B cell (primary cell): Measurements from ENCODE around the gene SAT1. TPM values are rescaled to one million over a fixed set of nuclear protein-coding genes. Genes with fewer than 3 reads are reported as not detected.
"Not testable (repeated sequence)": the region's sequence is repeated elsewhere in the genome, so short reads cannot be mapped to it uniquely, and the experiment has no call there.

ENCODE experiments used
- ATAC-seq: fragments of 200-7000 bp; cut with Tn5 transposase; one replicate; pipeline ENCODE4 v1.10.0; 2021; ENCODE audit warnings: low read depth, mild to moderate bottlenecking, moderate number of reproducible peaks, moderate library complexity
- CTCF ChIA-PET: fragments of 350-600 bp; sonication (Branson Sonifier 250); formaldehyde crosslinking; loops from one replicate; lab custom pipeline; 2021; ENCODE audit warnings: antibody characterized with exemption, inconsistent platforms; lab: Charles Lee
- POLR2A ChIA-PET: fragments of 350-600 bp; sonication (Branson Sonifier 250); formaldehyde crosslinking; loops from one replicate; lab custom pipeline; 2021; ENCODE audit warnings: antibody characterized with exemption; lab: Charles Lee
- DNase-seq: peaks from one replicate; pipeline ENCODE4 v3.0.0; 2013
- H2AFZ ChIP-seq: 2 replicates; pipeline ENCODE4 v1.6.1; 2012; ENCODE audit warnings: mild to moderate bottlenecking, low read depth, low read length; ENCODE audit not compliant: insufficient read depth, poor library complexity, severe bottlenecking
- H3K27ac ChIP-seq, 2 donors: 1 replicate in 1 of 2; 2 replicates in 1 of 2; pipeline ENCODE4 v1.5.1; 2012 to 2013; ENCODE audit warnings: low read length in 2 of 2, mild to moderate bottlenecking in 2 of 2, moderate library complexity in 1 of 2
- H3K27me3 ChIP-seq, 4 experiments: fragments of 200-600 bp in 1 of 4; sonication (generic) in 1 of 4; replicated peaks in 1 of 4; 1 replicate in 2 of 4; 2 replicates in 2 of 4; pipeline versions ENCODE4 v1.6.1 to v1.7.0; 2013 to 2016; ENCODE audit warnings: low read length in 3 of 4, mild to moderate bottlenecking in 2 of 4, mixed read lengths in 1 of 4, moderate library complexity in 1 of 4; ENCODE audit not compliant: insufficient read depth in 4 of 4, control insufficient read depth in 3 of 4; ENCODE audit errors: control extremely low read depth in 1 of 4
- H3K36me3 ChIP-seq, 2 experiments: replicated peaks in 1 of 2; 1 replicate in 1 of 2; 2 replicates in 1 of 2; pipeline versions ENCODE4 v1.6.1 to v1.7.1; 2013; ENCODE audit warnings: low read length in 1 of 2; ENCODE audit not compliant: insufficient read depth in 2 of 2, control insufficient read depth in 1 of 2; ENCODE audit errors: control extremely low read depth in 1 of 2, extremely low read depth in 1 of 2
- H3K4me1 ChIP-seq, 2 donors: fragments of 200-600 bp in 1 of 2; sonication (generic) in 1 of 2; 1 replicate in 1 of 2; 2 replicates in 1 of 2; pipeline versions ENCODE4 v1.5.1 to v1.6.1; 2013 to 2017; ENCODE audit warnings: low read length in 2 of 2; ENCODE audit not compliant: control insufficient read depth in 2 of 2, insufficient read depth in 2 of 2
- H3K4me2 ChIP-seq: replicated peaks from 2 replicates; pipeline ENCODE3; 2012; ENCODE audit warnings: mild to moderate bottlenecking, low read depth, low read length; ENCODE audit not compliant: poor library complexity, severe bottlenecking
- H3K4me3 ChIP-seq, 5 experiments: fragments of 200-600 bp in 1 of 5; sonication (generic) in 1 of 5; 1 replicate in 3 of 5; 2 replicates in 2 of 5; pipeline versions ENCODE4 v1.5.1 to v1.7.0; 2011 to 2016; ENCODE audit warnings: low read length in 4 of 5, mild to moderate bottlenecking in 4 of 5, low read depth in 2 of 5, control low read depth in 1 of 5, moderate library complexity in 1 of 5; ENCODE audit not compliant: insufficient read depth in 1 of 5; ENCODE audit errors: control extremely low read depth in 1 of 5, extremely low read depth in 1 of 5
- H3K79me2 ChIP-seq: fragments of 200-600 bp; sonication (generic); one replicate; pipeline ENCODE4 v1.6.0; 2016; ENCODE audit warnings: low read length; ENCODE audit not compliant: control insufficient read depth, insufficient read depth
- H3K9ac ChIP-seq: fragments of 200-600 bp; sonication (generic); 2 replicates; pipeline ENCODE4 v1.6.1; 2017; ENCODE audit warnings: mild to moderate bottlenecking, low read length, moderate library complexity
- H3K9me3 ChIP-seq, 3 donors: one replicate each; pipeline versions ENCODE4 v1.6.1 to v1.7.1; 2013; ENCODE audit warnings: low read length in 2 of 3; ENCODE audit not compliant: control insufficient read depth in 2 of 3, insufficient read depth in 1 of 3; ENCODE audit errors: control extremely low read depth in 1 of 3
- H4K20me1 ChIP-seq: 2 replicates; pipeline ENCODE4 v1.6.0; 2012; ENCODE audit warnings: mild to moderate bottlenecking, low read length; ENCODE audit not compliant: insufficient read depth, control insufficient read depth, poor library complexity, severe bottlenecking
- H3K27ac Mint-ChIP-seq: one replicate; pipeline ENCODE4 v1.8.0; 2021; ENCODE audit warnings: mixed read lengths
- H3K27me3 Mint-ChIP-seq: one replicate; pipeline ENCODE4 v1.8.0; 2021; ENCODE audit warnings: mixed read lengths
- H3K4me1 Mint-ChIP-seq: one replicate; pipeline ENCODE4 v1.8.0; 2021; ENCODE audit warnings: mixed read lengths
- H3K4me3 Mint-ChIP-seq: one replicate; pipeline ENCODE4 v1.8.0; 2021; ENCODE audit warnings: mixed read lengths
- H3K9me3 Mint-ChIP-seq: one replicate; pipeline ENCODE4 v1.8.0; 2022; ENCODE audit warnings: mixed read lengths; ENCODE audit not compliant: insufficient read depth
- EZH2 ChIP-seq: IDR thresholded peaks from 2 replicates; pipeline ENCODE4 v1.6.1; 2012; ENCODE audit warnings: borderline replicate concordance, low read depth, mild to moderate bottlenecking, moderate library complexity, low read length; ENCODE audit not compliant: insufficient read depth, poor library complexity, severe bottlenecking
- WGBS: methylation state at CpG from one replicate; pipeline ENCODE4 v1.1.5; 2013; ENCODE audit warnings: missing lambda C conversion rate; ENCODE audit not compliant: insufficient coverage; 5-methylcytosine and 5-hydroxymethylcytosine counted together
- intact Hi-C: fragments of 100-400 bp; cut with micrococcal nuclease; formaldehyde crosslinking; loops from one replicate; pipeline ENCODE4 v1.10.0; 2022
- polyA plus RNA-seq: library from polyadenylated mRNA; depleted of rRNA; stranded (reverse); fragments of >200 nt; gene quantifications from 2 replicates; pipeline ENCODE4 v1.2.3, GENCODE V29; 2012
- total RNA-seq, 2 donors: library from RNA; stranded (reverse); fragments of 120-200 nt in 1 of 2; gene quantifications; 1 replicate in 1 of 2; 2 replicates in 1 of 2; pipeline versions ENCODE4 v1.2.3 to v1.2.4, GENCODE V29; 2013 to 2022
- TF ChIP-seq, protein P1 (sequence below): fragments of 200-600 bp; IDR thresholded peaks from one replicate; pipeline ENCODE4 v1.8.0; 2022; ENCODE audit warnings: antibody characterized with exemption, mild to moderate bottlenecking

SAT1 gene
- total and polyA plus RNA-seq, 2 donors (not counting 1 experiment from before 2014, with no cell fraction given) = 172 to 479 TPM

- H3K36me3 ChIP-seq, DNase-seq, H3K9ac ChIP-seq, H3K27me3 ChIP-seq, H3K27ac Mint-ChIP-seq, H3K4me2 ChIP-seq, H3K79me2 ChIP-seq, H3K9me3 Mint-ChIP-seq, POLR2A ChIA-PET, intact Hi-C loops, H2AFZ ChIP-seq, H3K4me3 Mint-ChIP-seq, H3K27ac ChIP-seq, H3K27me3 Mint-ChIP-seq, H4K20me1 ChIP-seq, H3K4me3 ChIP-seq, H3K9me3 ChIP-seq, ATAC-seq: not testable (repeated sequence)
- CTCF ChIA-PET = interaction anchor here (1.1 kb wide), 2 partner anchors 14 to 131 kb away, joined by 4 read pairs; no protein-coding TSS in a partner anchor
- H3K4me1 ChIP-seq = peaks cover 16 to 20% of the 10 kb centered on the region in 2 donors
- 98% methylated on average over 6 of the region's 7 CpGs for WGBS
- H3K4me1 Mint-ChIP-seq = peaks cover 15% of the 10 kb centered on the region
Observed at GRCh38 chrX:23771086-23771485, 11.9 kb upstream of the SAT1 start.

GRCh38 chrX:23773601-23774175 lies 9.3 kb upstream of the SAT1 start:
- H3K27ac ChIP-seq = peak overlapping the region; percentile 85 to 89
- no peaks in the 10 kb centered on the region for H3K9me3 ChIP-seq
- no peaks in the 10 kb centered on the region for H3K27me3 ChIP-seq
- Mint-ChIP-seq H3K27me3 (no peaks in the 10 kb centered on the region), H3K9me3 (no peaks in the 10 kb centered on the region), H3K27ac (peak overlapping the region; percentile 89), H3K4me1 (peaks cover 16% of the 10 kb centered on the region), H3K4me3 (peak overlapping the region; percentile 71)
- no peaks in the 10 kb centered on the region for H3K36me3 ChIP-seq
- no peaks in the 10 kb centered on the region for H4K20me1 ChIP-seq
- intact Hi-C loops = loop anchor here (1.0 kb wide), 3 partner anchors 8 to 106 kb away; partner anchors contain the start of genes ACOT9 and PRDX4
- H3K4me2 ChIP-seq = peak overlapping the region; percentile 67
- peaks cover 16 to 27% of the 10 kb centered on the region in 2 donors for H3K4me1 ChIP-seq
- H3K79me2 ChIP-seq = no peaks in the 10 kb centered on the region
- peak; percentile 83 for DNase-seq
- H3K9ac ChIP-seq = peak overlapping the region; percentile 26
- peak overlapping the region in 1 of 5 experiments; percentile 33 for H3K4me3 ChIP-seq
- ChIA-PET POLR2A (interaction anchor here (0.7 to 1.5 kb wide), 2 partner anchors 10 to 87 kb away, joined by 3 to 8 read pairs; partner anchors contain the start of gene SAT1), CTCF (interaction anchor here (0.8 to 1.8 kb wide), 3 partner anchors 9 to 281 kb away, joined by 3 to 12 read pairs (median 4); partner anchors contain the start of genes EIF2S3 and SAT1)
- no peak for TF ChIP-seq EZH2
- TF ChIP-seq, protein P1, sequence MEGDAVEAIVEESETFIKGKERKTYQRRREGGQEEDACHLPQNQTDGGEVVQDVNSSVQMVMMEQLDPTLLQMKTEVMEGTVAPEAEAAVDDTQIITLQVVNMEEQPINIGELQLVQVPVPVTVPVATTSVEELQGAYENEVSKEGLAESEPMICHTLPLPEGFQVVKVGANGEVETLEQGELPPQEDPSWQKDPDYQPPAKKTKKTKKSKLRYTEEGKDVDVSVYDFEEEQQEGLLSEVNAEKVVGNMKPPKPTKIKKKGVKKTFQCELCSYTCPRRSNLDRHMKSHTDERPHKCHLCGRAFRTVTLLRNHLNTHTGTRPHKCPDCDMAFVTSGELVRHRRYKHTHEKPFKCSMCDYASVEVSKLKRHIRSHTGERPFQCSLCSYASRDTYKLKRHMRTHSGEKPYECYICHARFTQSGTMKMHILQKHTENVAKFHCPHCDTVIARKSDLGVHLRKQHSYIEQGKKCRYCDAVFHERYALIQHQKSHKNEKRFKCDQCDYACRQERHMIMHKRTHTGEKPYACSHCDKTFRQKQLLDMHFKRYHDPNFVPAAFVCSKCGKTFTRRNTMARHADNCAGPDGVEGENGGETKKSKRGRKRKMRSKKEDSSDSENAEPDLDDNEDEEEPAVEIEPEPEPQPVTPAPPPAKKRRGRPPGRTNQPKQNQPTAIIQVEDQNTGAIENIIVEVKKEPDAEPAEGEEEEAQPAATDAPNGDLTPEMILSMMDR = no peak
- peak; percentile 92 for ATAC-seq
- WGBS = no CpG with 5 or more reads among the region's 3 CpGs
- no peak overlapping the region for H2AFZ ChIP-seq
